ENCODE results near the gene TRRAP.
"Not testable (repeated sequence)": the region's sequence is repeated elsewhere in the genome, so short reads cannot be mapped to it uniquely, and the experiment has no call there.

TRRAP gene

DNA sequence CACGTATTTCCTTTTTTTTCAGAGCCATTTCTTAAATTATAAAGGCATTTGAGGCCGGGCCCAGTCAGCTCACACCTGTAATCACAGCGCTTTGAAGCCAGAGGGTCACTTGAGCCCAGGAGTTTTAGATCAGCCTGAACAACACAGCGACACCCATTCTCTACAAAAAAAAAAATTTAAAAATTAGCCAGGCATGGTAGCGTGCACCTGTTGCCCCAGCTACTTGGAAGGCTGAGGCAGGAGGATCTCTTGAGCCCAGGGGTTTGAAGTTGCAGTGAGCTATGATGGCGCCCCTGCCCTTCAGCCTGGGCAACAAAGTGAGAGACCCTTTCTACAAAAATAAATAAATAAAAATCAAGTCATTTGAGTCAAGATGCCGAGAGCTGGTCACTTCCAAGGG, 11.6 kb upstream of the TRRAP start:
- no peak for DNase-seq

DNA sequence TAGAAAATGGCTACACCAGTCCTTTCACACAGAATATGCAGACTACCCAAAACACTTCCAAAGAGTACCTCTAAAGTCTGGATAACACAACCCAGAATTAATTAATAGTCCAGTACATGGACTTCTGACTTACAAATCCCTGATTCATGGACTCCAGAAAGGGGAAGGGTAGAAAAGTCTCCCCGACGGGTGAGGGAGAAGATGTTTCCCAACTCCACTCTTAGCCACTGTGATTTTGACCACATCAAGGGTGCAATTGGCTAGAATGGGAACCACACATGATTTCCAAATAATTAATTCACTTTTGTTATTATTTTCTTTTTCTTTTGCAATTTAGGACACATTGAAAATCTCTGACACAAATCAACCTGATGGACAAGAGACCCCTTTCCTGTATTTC, 9.9 kb upstream of the TRRAP start:
- DNase-seq: no peak

GRCh38 chr7:98869027-98869596, 9.2 kb upstream of the TRRAP start:
- DNase-seq: no peak

DNA sequence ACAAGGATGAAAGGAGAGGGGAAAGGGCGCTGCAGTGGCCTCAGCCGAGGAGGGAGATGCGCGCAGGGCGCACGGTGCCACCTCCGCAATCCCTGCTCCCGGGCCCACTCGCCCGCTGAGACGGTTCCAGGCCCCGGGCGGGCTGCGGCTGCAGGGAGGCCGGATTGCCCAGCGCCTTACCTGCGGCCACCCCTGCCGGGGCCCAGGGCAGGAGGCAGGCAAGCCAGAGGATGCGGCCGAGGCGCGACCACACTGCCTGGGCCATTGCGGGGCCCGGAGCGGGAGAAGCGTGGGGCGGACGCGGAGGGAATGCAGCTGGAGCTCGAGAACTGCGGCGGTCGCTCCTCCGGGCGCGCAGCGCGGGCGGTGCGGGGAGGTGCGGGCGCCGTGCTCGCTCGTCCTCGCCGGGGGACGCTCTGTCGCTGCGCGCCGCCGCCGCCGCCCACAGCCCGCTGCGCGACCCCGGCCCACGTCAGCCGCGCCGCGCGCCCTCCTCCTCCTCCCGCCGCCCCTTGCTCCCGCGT, 8.7 kb upstream of the TRRAP start, which contains the start of gene TMEM130:
Gene TMEM130, minus strand, starts transcription at position 418 of the 524 bp plus-strand sequence. Its CDS starts 153 bp downstream, at position 265.
- no peak for DNase-seq

DNA sequence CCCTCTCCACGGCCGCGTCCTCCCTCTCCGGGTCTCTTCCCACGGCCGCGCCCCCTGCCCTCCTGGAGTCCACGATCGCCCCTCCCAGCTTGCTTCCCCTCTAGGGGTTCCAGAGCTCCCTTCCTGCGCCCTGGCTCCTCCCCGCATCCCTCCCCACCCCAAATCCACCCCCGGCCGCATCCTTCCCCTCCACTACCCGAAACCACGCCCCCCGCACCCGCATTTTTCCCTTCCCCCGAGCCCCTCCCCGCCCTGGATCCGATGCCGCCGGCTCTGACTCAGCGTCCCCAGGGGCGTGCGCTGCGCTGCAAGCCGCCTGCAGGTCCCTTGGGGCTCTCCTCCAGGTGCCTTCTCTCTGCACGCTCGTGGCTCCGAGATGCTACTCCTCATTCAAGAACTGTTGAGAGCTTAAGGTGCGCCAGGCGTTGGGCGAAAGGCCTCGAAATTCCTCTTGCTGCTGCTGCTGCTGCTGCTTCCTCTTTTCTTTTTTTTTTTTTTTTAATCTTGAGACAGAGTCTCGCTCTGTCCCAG, 8.1 kb upstream of the TRRAP start:
- no peak for DNase-seq

- DNase-seq: no peak
These were observed 7.4 kb upstream of the TRRAP start for GRCh38 chr7:98870807-98871491.

DNA sequence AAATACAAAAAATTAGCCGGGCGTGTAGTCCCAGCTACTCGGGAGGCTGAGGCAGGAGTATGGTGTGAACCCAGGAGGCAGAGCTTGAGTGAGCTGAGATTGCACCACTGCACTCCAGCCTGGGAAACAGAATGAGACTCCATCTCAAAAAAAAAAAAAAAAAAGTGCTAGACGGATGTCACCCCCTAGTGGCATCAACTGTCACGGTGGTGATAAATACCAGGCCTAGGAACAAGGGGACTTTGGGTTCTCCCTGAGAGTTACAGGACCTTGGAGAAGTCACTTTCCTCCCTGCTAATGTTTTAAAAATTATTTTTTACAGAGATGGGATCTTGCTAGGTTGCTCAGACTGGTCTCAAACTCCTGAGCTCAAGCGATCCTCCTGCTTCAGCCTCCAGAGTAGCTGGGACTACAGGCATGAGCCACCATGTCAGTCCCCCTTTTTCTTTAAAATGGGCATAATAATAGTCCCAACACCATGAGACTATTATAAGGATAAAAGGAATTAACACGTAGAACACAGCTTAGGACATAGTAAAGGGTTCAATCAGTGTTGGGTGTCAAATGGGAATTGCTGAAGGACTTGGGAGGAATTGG, 5.9 kb upstream of the TRRAP start:
- no peak for DNase-seq

- not testable (repeated sequence) for DNase-seq
These were observed 4.7 kb upstream of the TRRAP start for GRCh38 chr7:98873610-98874009.

- DNase-seq: no peak
These were observed 3.4 kb upstream of the TRRAP start for GRCh38 chr7:98874942-98875341.

DNA sequence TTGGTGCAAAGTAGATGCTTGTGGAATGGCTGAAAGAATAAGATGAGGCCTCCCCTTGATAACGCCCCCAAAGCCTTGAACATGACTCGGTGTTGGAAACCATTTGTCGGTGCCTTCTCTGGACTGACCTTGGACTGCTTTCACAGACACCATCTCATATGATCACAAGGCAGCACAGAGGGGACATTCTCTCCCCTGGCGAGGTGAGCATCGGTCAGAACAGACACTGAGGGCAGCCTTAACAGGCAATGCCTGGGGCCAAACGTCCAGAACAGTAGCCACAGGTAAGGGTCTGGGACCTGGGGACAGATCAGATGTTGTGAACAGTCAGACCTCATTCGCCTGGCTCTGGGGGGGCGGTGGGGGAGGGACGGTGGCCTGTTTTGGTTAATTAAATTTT, 2.8 kb upstream of the TRRAP start:
- DNase-seq: no peak

DNA sequence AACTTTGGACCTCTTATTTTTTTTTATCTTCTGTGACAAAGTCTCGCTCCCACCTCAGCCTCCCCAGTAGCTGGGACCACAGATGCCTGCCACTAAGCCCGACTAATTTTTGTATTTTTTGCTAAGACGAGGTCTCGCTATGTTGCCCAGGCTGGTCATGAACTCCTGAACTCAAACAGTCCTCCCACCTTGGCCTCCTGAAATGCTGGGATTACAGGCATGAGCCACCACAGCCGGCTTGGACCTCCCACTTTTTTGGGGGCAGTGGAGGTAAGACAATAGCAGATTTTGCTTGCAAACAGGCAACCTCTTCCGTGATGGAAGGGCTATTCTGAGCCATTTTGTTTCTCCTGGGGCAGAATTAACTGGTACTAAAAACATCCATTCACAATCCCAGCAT, 1.2 kb upstream of the TRRAP start:
- DNase-seq: no peak

DNA sequence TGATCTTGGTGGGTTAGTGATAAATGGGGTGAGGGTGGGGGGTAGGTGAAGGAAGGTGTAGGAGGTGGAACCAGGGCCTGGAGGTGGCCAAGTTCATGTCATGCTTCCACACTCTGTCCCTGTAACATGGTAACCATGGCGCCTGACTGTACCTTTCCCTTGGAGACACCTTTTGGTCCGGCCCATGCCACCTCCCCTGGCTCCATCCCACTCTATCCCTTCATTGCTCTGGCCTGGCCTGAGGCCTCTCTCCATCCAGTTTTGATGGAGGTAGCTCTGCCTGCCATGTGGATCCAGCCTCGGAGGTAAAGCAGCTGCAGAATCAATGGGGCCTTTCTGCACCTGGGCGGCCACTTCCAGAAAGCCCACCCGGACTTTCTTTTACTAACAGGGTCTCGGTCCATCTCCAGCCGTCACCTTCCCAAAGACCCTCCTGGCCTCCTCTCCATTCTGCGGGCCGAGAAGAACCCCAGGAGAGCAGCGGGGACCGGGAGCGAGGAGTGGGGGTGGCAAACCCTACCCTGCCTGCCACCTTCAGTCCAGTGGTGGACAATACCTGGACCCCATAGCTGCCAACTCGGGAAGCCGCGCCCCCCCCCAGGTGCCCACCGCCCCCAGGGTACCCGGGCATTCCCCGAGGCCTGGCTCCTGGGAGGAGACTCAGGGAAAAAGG, 504 bp upstream of the TRRAP start:
- DNase-seq: no peak

DNA sequence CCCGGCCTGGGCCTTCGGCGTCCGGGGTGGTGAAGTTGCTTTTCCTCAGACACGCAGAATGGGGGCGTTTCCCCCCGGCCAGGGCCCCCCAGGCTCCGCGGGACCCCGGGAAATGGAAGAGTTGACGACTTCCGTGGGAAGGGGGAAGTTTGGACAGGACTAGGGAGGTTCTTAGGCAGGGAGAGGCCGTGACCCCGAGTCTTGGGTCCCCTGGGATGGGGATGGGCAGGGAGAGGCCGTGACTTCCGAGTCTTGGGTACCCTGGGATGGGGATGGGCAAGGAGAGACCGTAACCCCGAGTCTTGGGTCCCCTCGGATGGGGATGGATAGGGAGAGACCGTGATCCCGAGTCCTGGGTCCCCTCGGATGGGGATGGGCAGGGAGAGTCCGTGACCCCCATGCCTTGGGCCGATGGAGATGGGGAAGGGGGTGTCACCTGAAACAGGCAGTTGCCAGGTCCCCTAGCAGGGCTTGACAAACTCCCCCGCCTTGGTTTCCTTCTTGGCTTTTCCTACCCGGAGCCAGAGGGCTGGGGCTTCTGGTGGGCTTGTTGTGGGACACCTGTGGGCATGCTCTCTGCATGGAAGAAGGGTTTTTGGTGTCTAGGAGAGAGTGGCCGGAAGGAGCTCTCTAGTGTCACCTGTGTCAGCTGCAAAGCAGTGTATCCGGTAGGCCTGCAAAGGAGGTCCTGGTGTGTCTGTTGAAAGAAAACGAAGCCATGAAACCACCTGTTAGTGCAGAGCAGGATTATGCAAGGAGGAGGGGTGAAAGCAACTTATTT, 1.1 kb downstream of the TRRAP start:
- DNase-seq: peak in 1 of 2 experiments; percentile 9

- DNase-seq: no peak
These were observed 1.6 kb downstream of the TRRAP start for GRCh38 chr7:98879979-98880315.

- no peak for DNase-seq
These were observed 2.2 kb downstream of the TRRAP start for GRCh38 chr7:98880485-98880884.

DNA sequence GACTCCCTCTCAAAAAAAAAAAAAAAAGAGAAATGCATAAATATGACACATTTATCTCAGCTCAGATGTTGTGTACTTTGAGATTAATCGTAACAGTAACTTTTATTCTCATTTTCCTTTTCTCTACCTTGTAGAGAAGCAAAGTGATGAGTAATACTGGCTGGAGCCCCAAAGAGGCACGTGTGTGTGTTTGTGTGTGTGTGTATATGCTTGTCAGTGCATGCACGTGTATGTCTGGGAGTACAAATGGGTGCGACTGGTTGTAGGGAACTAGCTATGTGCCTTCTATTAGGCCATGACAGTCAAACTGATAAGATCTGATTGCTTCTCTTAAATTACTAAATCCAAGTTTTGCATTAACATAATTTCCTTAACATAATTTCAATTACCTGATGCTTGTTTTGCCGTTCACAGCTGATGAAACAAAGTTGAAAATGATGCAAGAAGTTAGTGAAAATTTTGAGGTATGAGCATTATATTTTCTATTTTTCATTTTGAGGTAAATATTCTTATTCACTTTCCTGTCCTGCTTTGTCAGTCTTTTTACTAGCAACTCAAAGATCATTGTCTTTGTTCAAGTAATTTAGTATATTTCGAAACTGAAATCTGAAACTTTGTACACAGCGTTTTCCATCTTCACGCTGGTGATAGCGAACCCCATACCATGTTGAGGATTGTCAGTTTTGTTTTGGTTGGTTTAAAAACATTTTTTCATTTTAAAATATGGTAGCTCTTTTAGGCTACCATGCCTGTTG, 3.4 kb downstream of the TRRAP start:
- no peak for DNase-seq

DNA sequence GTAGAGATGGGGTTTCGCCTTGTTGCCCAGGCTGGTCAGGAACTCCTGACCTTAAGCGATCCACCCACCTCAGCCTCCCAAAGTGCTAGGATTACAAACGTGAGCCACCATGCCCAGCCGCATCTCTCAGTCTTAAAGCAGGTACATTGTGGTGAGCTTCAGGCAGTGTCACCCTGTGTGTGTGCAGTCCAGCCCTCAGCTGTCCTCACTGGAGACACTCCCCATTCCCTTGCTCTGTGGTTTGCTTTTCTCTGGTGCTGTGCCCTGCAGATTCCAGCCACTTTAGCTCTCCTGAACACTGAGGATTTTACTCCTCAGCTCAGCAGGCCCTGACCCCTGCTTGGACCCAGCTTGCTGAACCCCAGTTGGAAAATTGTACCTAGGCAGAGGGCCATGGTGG, 6.1 kb downstream of the TRRAP start:
- DNase-seq: no peak

GRCh38 chr7:98887038-98887437, 8.7 kb downstream of the TRRAP start:
- DNase-seq: no peak

GRCh38 chr7:98892609-98893008, 14.3 kb downstream of the TRRAP start:
- DNase-seq: no peak

DNA sequence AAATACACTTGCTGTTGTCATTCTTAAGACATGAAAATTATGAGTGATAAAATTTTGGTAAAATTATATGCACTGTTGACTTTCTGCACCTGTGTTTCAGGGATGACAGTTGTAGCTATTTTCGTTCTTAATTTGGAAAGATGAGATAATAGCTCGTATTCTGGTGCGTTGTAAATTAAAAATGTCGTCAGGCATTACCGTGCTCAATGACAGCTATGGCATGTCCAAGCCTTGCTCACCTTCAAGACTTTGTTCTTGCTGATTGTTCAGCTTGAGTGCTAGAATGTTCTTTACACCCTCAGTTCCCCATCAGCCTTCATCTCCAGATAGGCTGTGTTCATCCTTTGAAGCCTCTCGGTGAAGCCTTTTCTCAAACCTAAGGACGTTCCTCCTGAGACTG, 21.5 kb downstream of the TRRAP start:
- DNase-seq: no peak

DNA sequence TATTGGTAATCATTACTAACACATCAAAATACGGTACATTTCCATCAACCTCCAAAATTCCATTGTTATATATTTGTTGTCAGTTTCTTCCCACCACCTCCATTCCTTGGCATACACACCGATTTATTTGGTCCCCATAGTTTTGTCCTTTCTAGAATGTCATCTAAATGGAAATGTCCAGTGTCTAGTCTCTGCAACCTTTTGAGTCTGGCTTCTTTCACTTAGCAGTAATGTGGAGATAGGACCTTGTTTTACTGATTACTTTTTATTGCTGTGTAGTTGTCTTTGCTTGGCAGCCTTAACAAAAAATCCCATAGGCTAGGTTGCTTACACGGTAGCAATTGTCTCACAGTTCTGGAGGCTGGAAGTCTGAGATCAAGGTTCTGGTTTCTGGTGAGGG, 22.5 kb downstream of the TRRAP start:
- no peak for DNase-seq

- DNase-seq: no peak
These were observed 24.2 kb downstream of the TRRAP start for GRCh38 chr7:98902523-98902922.

Measured in cerebellar nuclear complex (tissue), 1 donor.